ENCODE results near the gene SIK3. TPM values are rescaled to one million over a fixed set of nuclear protein-coding genes. Genes with fewer than 3 reads are reported as not detected.

The SIK3 gene
- total and polyA plus RNA-seq, 4 donors, result 33.8 to 61.6 (median 51.8) TPM

- Histone ChIP-seq H3K27ac (ENCODE audit: low read depth, low read length) (no peak overlapping the region), H3K4me3 (ENCODE audit: low read depth, low read length) (no peak overlapping the region), H3K36me3 (ENCODE audit: control insufficient read depth, insufficient read depth, low read length) (peaks cover 5% of the 10 kb centered on the region), H3K27me3 (ENCODE audit: control insufficient read depth, insufficient read depth, low read length) (no peaks in the 10 kb centered on the region), H3K4me1 (ENCODE audit: control insufficient read depth, insufficient read depth, low read length) (no peaks in the 10 kb centered on the region), H3K9me3 (ENCODE audit: control insufficient read depth, insufficient read depth, low read length) (no peaks in the 10 kb centered on the region)
- DNase-seq (ENCODE audit: low read depth in 4 of 6, low spot score in 6 of 6), result no peak
- no CpG with 5 or more reads among the region's 6 CpGs for WGBS (ENCODE audit: insufficient coverage)
Measured at GRCh38 chr11:116953530-116954285, 144.5 kb downstream of the SIK3 start.

DNA sequence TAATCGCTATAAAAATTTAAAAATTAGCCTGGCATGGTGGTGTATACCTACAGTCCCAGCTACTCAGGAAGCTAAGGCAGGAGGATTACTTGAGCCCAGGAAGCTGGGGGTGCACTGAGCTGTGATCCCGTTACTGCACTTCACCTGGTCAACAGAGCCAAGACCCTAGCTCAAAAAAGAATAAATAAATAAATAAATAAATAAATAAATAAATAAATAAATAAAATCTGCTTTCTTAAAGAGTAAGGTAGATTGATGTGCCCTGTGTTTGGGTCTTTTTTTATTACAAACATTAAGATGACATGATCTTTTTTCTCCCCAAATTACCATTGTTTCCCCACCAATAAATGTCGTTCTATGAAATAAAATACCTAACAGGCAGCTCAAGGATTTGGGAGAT, 146.5 kb downstream of the SIK3 start:
- WGBS (ENCODE audit: insufficient coverage), result 100% methylated on average over 1 of the region's 3 CpGs
- Histone ChIP-seq H3K27ac (ENCODE audit: low read depth, low read length) (no peak overlapping the region), H3K4me3 (ENCODE audit: low read depth, low read length) (no peak overlapping the region), H3K36me3 (ENCODE audit: control insufficient read depth, insufficient read depth, low read length) (peaks cover 5% of the 10 kb centered on the region), H3K4me1 (ENCODE audit: control insufficient read depth, insufficient read depth, low read length) (no peaks in the 10 kb centered on the region), H3K9me3 (ENCODE audit: control insufficient read depth, insufficient read depth, low read length) (no peaks in the 10 kb centered on the region), H3K27me3 (ENCODE audit: control insufficient read depth, insufficient read depth, low read length) (no peaks in the 10 kb centered on the region)
- no peak for DNase-seq (ENCODE audit: low read depth in 4 of 6, low spot score in 6 of 6)

- H3K27ac ChIP-seq (ENCODE audit: low read depth, low read length), result no peak overlapping the region
- no peaks in the 10 kb centered on the region for H3K27me3 ChIP-seq (ENCODE audit: control insufficient read depth, insufficient read depth, low read length)
- H3K9me3 ChIP-seq (ENCODE audit: control insufficient read depth, insufficient read depth, low read length), result no peaks in the 10 kb centered on the region
- H3K4me3 ChIP-seq (ENCODE audit: low read depth, low read length), result no peak overlapping the region
- WGBS (ENCODE audit: insufficient coverage), result no CpG with 5 or more reads among the region's 4 CpGs
- no peaks in the 10 kb centered on the region for H3K4me1 ChIP-seq (ENCODE audit: control insufficient read depth, insufficient read depth, low read length)
- H3K36me3 ChIP-seq (ENCODE audit: control insufficient read depth, insufficient read depth, low read length), result peaks cover 5% of the 10 kb centered on the region
- no peak for DNase-seq (ENCODE audit: low read depth in 4 of 6, low spot score in 6 of 6)
Measured at GRCh38 chr11:116950210-116950609, 148.0 kb downstream of the SIK3 start.

DNA sequence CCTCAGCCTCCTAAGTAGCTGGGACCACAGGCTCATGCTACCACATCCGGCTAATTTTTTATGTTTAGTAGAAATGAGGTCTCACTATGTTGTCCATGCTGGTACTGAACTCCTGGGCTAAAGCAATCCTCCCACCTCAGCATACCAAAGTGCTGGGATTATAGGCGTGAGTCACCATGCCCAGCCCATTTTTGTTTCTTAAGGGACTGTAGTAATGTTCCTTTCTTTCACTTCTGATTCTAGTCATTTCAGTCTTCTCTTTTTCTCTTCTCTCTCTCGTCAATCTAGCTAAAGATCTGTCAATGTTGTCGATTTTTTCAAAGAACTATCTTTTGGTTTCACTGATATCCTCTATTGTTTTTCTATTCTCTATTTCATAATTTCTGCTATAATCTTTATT, 149.8 kb downstream of the SIK3 start:
- no CpG with 5 or more reads among the region's 4 CpGs for WGBS (ENCODE audit: insufficient coverage)
- no peak for DNase-seq (ENCODE audit: low read depth in 4 of 6, low spot score in 6 of 6)

GRCh38 chr11:116946414-116946813, 151.8 kb downstream of the SIK3 start:
- Histone ChIP-seq H3K27ac (ENCODE audit: low read depth, low read length) (no peak overlapping the region), H3K9me3 (ENCODE audit: control insufficient read depth, insufficient read depth, low read length) (no peaks in the 10 kb centered on the region), H3K4me1 (ENCODE audit: control insufficient read depth, insufficient read depth, low read length) (no peaks in the 10 kb centered on the region), H3K27me3 (ENCODE audit: control insufficient read depth, insufficient read depth, low read length) (no peaks in the 10 kb centered on the region), H3K4me3 (ENCODE audit: low read depth, low read length) (no peak overlapping the region), H3K36me3 (ENCODE audit: control insufficient read depth, insufficient read depth, low read length) (peaks cover 5% of the 10 kb centered on the region)
- no peak for DNase-seq (ENCODE audit: low read depth in 4 of 6, low spot score in 6 of 6)
- 80% methylated on average over 1 of the region's 3 CpGs for WGBS (ENCODE audit: insufficient coverage)

More for the DNA sequence above, 149.8 kb downstream of the SIK3 start:
- H3K27ac ChIP-seq (ENCODE audit: low read depth, low read length), result no peak overlapping the region
- no peaks in the 10 kb centered on the region for H3K4me1 ChIP-seq (ENCODE audit: control insufficient read depth, insufficient read depth, low read length)
- peaks cover 5% of the 10 kb centered on the region for H3K36me3 ChIP-seq (ENCODE audit: control insufficient read depth, insufficient read depth, low read length)
- H3K4me3 ChIP-seq (ENCODE audit: low read depth, low read length), result no peak overlapping the region
- H3K27me3 ChIP-seq (ENCODE audit: control insufficient read depth, insufficient read depth, low read length), result no peaks in the 10 kb centered on the region
- no peaks in the 10 kb centered on the region for H3K9me3 ChIP-seq (ENCODE audit: control insufficient read depth, insufficient read depth, low read length)

DNA sequence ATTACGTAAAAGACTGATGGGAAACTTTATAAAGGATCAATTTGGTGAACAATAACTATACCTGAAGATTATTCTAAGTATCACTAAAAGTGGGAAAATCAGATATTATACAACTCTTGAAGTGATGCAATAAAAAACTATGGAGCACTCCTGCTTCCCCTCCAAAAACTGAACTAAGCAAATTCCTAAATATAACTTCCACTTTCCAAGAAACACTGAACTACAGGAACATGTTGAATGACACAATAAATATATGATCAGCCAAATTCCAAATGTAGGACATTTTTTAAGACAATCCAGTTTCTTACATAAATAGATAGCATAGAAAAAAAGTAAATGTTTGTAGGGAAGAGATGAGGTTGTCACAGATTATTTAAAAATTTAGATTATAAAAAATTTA, 158.7 kb downstream of the SIK3 start:
- H3K4me3 ChIP-seq (ENCODE audit: low read depth, low read length), result no peak overlapping the region
- H3K9me3 ChIP-seq (ENCODE audit: control insufficient read depth, insufficient read depth, low read length), result no peaks in the 10 kb centered on the region
- WGBS (ENCODE audit: insufficient coverage), result no CpG with 5 or more reads among the region's 1 CpG
- no peak for DNase-seq (ENCODE audit: low read depth in 4 of 6, low spot score in 6 of 6)
- no peaks in the 10 kb centered on the region for H3K4me1 ChIP-seq (ENCODE audit: control insufficient read depth, insufficient read depth, low read length)
- H3K36me3 ChIP-seq (ENCODE audit: control insufficient read depth, insufficient read depth, low read length), result no peaks in the 10 kb centered on the region
- H3K27me3 ChIP-seq (ENCODE audit: control insufficient read depth, insufficient read depth, low read length), result no peaks in the 10 kb centered on the region
- H3K27ac ChIP-seq (ENCODE audit: low read depth, low read length), result no peak overlapping the region

DNA sequence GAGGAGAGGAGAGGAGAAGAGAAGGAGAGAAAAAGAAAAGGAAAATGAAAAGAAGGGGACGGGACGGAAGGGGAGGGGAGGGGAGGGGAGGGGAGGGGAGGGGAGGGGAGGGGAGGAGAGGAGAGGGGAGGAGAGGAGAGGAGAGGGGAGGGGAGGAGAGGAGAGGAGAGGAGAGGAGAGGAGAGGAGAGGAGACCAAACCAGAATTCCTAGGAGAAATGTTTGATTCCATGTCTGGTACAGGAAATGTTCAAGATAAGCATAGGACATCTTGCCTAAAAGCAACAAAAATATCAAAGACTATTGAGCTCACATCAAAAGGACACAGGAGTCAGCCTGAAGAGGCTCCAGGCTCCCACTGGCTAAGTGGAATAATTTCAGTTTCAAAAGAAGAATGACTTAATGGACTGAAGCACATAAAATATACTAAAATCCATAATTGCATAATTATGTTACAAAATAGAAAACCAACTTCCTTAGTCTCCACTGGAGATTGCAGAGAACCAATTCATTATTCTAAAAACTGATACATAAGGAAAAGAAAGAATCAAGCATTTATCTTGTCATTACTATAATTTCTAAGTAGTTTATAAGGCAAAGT, 159.7 kb downstream of the SIK3 start:
- no CpG with 5 or more reads among the region's 2 CpGs for WGBS (ENCODE audit: insufficient coverage)
- no peak for DNase-seq (ENCODE audit: low read depth in 4 of 6, low spot score in 6 of 6)
- Histone ChIP-seq H3K4me1 (ENCODE audit: control insufficient read depth, insufficient read depth, low read length) (no peaks in the 10 kb centered on the region), H3K27ac (ENCODE audit: low read depth, low read length) (no peak overlapping the region), H3K9me3 (ENCODE audit: control insufficient read depth, insufficient read depth, low read length) (no peaks in the 10 kb centered on the region), H3K36me3 (ENCODE audit: control insufficient read depth, insufficient read depth, low read length) (no peaks in the 10 kb centered on the region), H3K4me3 (ENCODE audit: low read depth, low read length) (no peak overlapping the region), H3K27me3 (ENCODE audit: control insufficient read depth, insufficient read depth, low read length) (no peaks in the 10 kb centered on the region)

DNA sequence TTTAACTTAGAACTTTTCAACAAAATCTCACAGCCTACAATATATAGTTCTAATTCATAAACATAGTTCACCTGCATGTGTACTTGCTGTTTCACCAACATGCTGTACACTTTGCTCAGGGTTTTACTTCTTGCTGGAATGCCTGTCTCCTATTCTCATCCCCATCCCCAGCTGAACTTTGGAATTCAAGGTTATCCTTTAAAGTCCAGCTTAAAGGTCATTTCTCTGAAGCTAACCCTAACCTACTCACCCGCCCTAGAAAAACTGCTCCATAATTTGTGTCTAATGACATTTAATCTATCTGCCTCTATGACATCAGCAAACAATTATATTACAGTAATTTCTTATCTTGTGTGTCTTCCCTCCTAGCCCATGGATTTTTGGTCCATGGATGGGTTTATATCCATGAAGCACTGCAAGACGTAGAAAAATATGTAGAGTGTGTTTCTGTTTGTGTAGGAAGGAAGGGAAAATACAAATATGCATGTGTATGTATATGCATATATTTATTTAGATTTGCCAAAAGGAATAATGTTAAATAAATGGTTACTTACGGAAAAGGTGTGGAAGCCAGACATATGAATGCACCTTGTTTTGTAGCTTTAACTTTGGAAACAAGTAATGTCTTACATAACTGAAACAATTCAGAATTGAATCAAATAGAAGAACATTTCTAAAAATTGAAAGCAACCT, 161.3 kb downstream of the SIK3 start:
- Histone ChIP-seq H3K36me3 (ENCODE audit: control insufficient read depth, insufficient read depth, low read length) (no peaks in the 10 kb centered on the region), H3K4me1 (ENCODE audit: control insufficient read depth, insufficient read depth, low read length) (no peaks in the 10 kb centered on the region), H3K27me3 (ENCODE audit: control insufficient read depth, insufficient read depth, low read length) (no peaks in the 10 kb centered on the region), H3K4me3 (ENCODE audit: low read depth, low read length) (no peak overlapping the region), H3K27ac (ENCODE audit: low read depth, low read length) (no peak overlapping the region), H3K9me3 (ENCODE audit: control insufficient read depth, insufficient read depth, low read length) (no peaks in the 10 kb centered on the region)
- WGBS (ENCODE audit: insufficient coverage), result 88% methylated on average over 1 of the region's 3 CpGs
- DNase-seq (ENCODE audit: low read depth in 4 of 6, low spot score in 6 of 6), result no peak

GRCh38 chr11:116935514-116935913, 162.7 kb downstream of the SIK3 start:
- H3K9me3 ChIP-seq (ENCODE audit: control insufficient read depth, insufficient read depth, low read length), result no peaks in the 10 kb centered on the region
- no peak overlapping the region for H3K27ac ChIP-seq (ENCODE audit: low read depth, low read length)
- no peak for DNase-seq (ENCODE audit: low read depth in 4 of 6, low spot score in 6 of 6)
- no peaks in the 10 kb centered on the region for H3K36me3 ChIP-seq (ENCODE audit: control insufficient read depth, insufficient read depth, low read length)
- H3K4me1 ChIP-seq (ENCODE audit: control insufficient read depth, insufficient read depth, low read length), result no peaks in the 10 kb centered on the region
- no peaks in the 10 kb centered on the region for H3K27me3 ChIP-seq (ENCODE audit: control insufficient read depth, insufficient read depth, low read length)
- WGBS (ENCODE audit: insufficient coverage), result no CpG with 5 or more reads among the region's 1 CpG
- no peak overlapping the region for H3K4me3 ChIP-seq (ENCODE audit: low read depth, low read length)
